Measurements from ENCODE around the gene CD300LG.

The CD300LG gene

GRCh38 chr17:43816336-43817320, 30.3 kb upstream of the CD300LG start:
- H3K27ac Mint-ChIP-seq = no peak overlapping the region
- H3K4me1 Mint-ChIP-seq (ENCODE audit: low read depth) = no peaks in the 10 kb centered on the region
- H3K27me3 Mint-ChIP-seq = peaks cover 6% of the 10 kb centered on the region
- no peaks in the 10 kb centered on the region for H3K9me3 Mint-ChIP-seq
- no peak for DNase-seq
- no peaks in the 10 kb centered on the region for H3K36me3 Mint-ChIP-seq (ENCODE audit: low read depth)
- H3K4me3 Mint-ChIP-seq = no peak overlapping the region

GRCh38 chr17:43817826-43818225, 29.1 kb upstream of the CD300LG start:
- no peaks in the 10 kb centered on the region for H3K9me3 Mint-ChIP-seq
- no peaks in the 10 kb centered on the region for H3K4me1 Mint-ChIP-seq (ENCODE audit: low read depth)
- H3K27me3 Mint-ChIP-seq = peaks cover 3% of the 10 kb centered on the region
- no peaks in the 10 kb centered on the region for H3K36me3 Mint-ChIP-seq (ENCODE audit: low read depth)
- H3K27ac Mint-ChIP-seq = no peak overlapping the region
- DNase-seq = no peak
- no peak overlapping the region for H3K4me3 Mint-ChIP-seq

- Mint-ChIP-seq H3K36me3 (ENCODE audit: low read depth) (no peaks in the 10 kb centered on the region), H3K27me3 (no peaks in the 10 kb centered on the region), H3K4me1 (ENCODE audit: low read depth) (no peaks in the 10 kb centered on the region), H3K4me3 (no peak overlapping the region), H3K9me3 (no peaks in the 10 kb centered on the region), H3K27ac (no peak overlapping the region)
- no peak for DNase-seq
Measured at GRCh38 chr17:43818966-43819365, 28.0 kb upstream of the CD300LG start.

- Mint-ChIP-seq H3K36me3 (ENCODE audit: low read depth) (no peaks in the 10 kb centered on the region), H3K27ac (no peak overlapping the region), H3K4me3 (no peak overlapping the region), H3K9me3 (no peaks in the 10 kb centered on the region), H3K4me1 (ENCODE audit: low read depth) (no peaks in the 10 kb centered on the region), H3K27me3 (no peaks in the 10 kb centered on the region)
- DNase-seq = no peak
Measured at GRCh38 chr17:43820759-43821158, 26.2 kb upstream of the CD300LG start.

GRCh38 chr17:43822570-43823190, 24.3 kb upstream of the CD300LG start:
- Mint-ChIP-seq H3K27me3 (no peaks in the 10 kb centered on the region), H3K27ac (no peak overlapping the region), H3K4me3 (no peak overlapping the region), H3K36me3 (ENCODE audit: low read depth) (no peaks in the 10 kb centered on the region), H3K4me1 (ENCODE audit: low read depth) (no peaks in the 10 kb centered on the region), H3K9me3 (no peaks in the 10 kb centered on the region)
- DNase-seq = no peak

GRCh38 chr17:43823350-43824084, 23.5 kb upstream of the CD300LG start:
- Mint-ChIP-seq H3K4me3 (no peak overlapping the region), H3K27me3 (no peaks in the 10 kb centered on the region), H3K27ac (no peak overlapping the region), H3K9me3 (no peaks in the 10 kb centered on the region), H3K4me1 (ENCODE audit: low read depth) (no peaks in the 10 kb centered on the region), H3K36me3 (ENCODE audit: low read depth) (no peaks in the 10 kb centered on the region)
- DNase-seq = no peak

GRCh38 chr17:43825567-43825966, 21.4 kb upstream of the CD300LG start:
- DNase-seq = no peak
- Mint-ChIP-seq H3K4me3 (no peak overlapping the region), H3K9me3 (no peaks in the 10 kb centered on the region), H3K4me1 (ENCODE audit: low read depth) (peaks cover 4% of the 10 kb centered on the region), H3K27ac (no peak overlapping the region), H3K27me3 (no peaks in the 10 kb centered on the region), H3K36me3 (ENCODE audit: low read depth) (no peaks in the 10 kb centered on the region)

- peaks cover 6% of the 10 kb centered on the region for H3K27me3 Mint-ChIP-seq
Measured at GRCh38 chr17:43826206-43826605, 20.8 kb upstream of the CD300LG start.

GRCh38 chr17:43827596-43827995, 19.4 kb upstream of the CD300LG start:
- H3K27ac Mint-ChIP-seq = no peak overlapping the region
- H3K9me3 Mint-ChIP-seq = no peaks in the 10 kb centered on the region
- no peaks in the 10 kb centered on the region for H3K36me3 Mint-ChIP-seq (ENCODE audit: low read depth)
- peaks cover 15% of the 10 kb centered on the region for H3K4me1 Mint-ChIP-seq (ENCODE audit: low read depth)
- no peak overlapping the region for H3K4me3 Mint-ChIP-seq
- peaks cover 19% of the 10 kb centered on the region for H3K27me3 Mint-ChIP-seq
- no peak for DNase-seq

More at GRCh38 chr17:43826206-43826605, 20.8 kb upstream of the CD300LG start:
- H3K9me3 Mint-ChIP-seq = no peaks in the 10 kb centered on the region
- no peak overlapping the region for H3K4me3 Mint-ChIP-seq
- peaks cover 9% of the 10 kb centered on the region for H3K4me1 Mint-ChIP-seq (ENCODE audit: low read depth)
- no peak overlapping the region for H3K27ac Mint-ChIP-seq
- no peaks in the 10 kb centered on the region for H3K36me3 Mint-ChIP-seq (ENCODE audit: low read depth)
- DNase-seq = no peak

GRCh38 chr17:43829738-43830137, 17.2 kb upstream of the CD300LG start:
- Mint-ChIP-seq H3K27me3 (peaks cover 35% of the 10 kb centered on the region), H3K9me3 (no peaks in the 10 kb centered on the region), H3K27ac (no peak overlapping the region), H3K4me1 (ENCODE audit: low read depth) (peaks cover 22% of the 10 kb centered on the region), H3K36me3 (ENCODE audit: low read depth) (no peaks in the 10 kb centered on the region), H3K4me3 (no peak overlapping the region)
- DNase-seq = no peak

GRCh38 chr17:43830510-43831140, 16.4 kb upstream of the CD300LG start:
- H3K4me3 Mint-ChIP-seq = no peak overlapping the region
- no peak overlapping the region for H3K27ac Mint-ChIP-seq
- peaks cover 22% of the 10 kb centered on the region for H3K4me1 Mint-ChIP-seq (ENCODE audit: low read depth)
- peaks cover 44% of the 10 kb centered on the region for H3K27me3 Mint-ChIP-seq
- DNase-seq = no peak
- H3K9me3 Mint-ChIP-seq = no peaks in the 10 kb centered on the region
- H3K36me3 Mint-ChIP-seq (ENCODE audit: low read depth) = no peaks in the 10 kb centered on the region

- Mint-ChIP-seq H3K4me1 (ENCODE audit: low read depth) (peaks cover 22% of the 10 kb centered on the region), H3K4me3 (peak overlapping the region; percentile 35), H3K9me3 (no peaks in the 10 kb centered on the region), H3K27ac (no peak overlapping the region), H3K36me3 (ENCODE audit: low read depth) (no peaks in the 10 kb centered on the region), H3K27me3 (peaks cover 51% of the 10 kb centered on the region)
- no peak for DNase-seq
Measured at GRCh38 chr17:43831633-43832032, 15.3 kb upstream of the CD300LG start.

- peaks cover 22% of the 10 kb centered on the region for H3K4me1 Mint-ChIP-seq (ENCODE audit: low read depth)
- H3K4me3 Mint-ChIP-seq = peak overlapping the region; percentile 67
- H3K27ac Mint-ChIP-seq = no peak overlapping the region
- no peaks in the 10 kb centered on the region for H3K9me3 Mint-ChIP-seq
- H3K27me3 Mint-ChIP-seq = peaks cover 53% of the 10 kb centered on the region
- DNase-seq = peak; percentile 48
- no peaks in the 10 kb centered on the region for H3K36me3 Mint-ChIP-seq (ENCODE audit: low read depth)
Measured at GRCh38 chr17:43832168-43832975, 14.6 kb upstream of the CD300LG start.

Measured in activated T-cell treated with anti-CD3 and anti-CD28 coated beads, Interleukin-2, amount 50 U/mL, for 24 hours (primary cell).